ENCODE measurements around the gene GSTO2. TPM values are rescaled to one million over a fixed set of nuclear protein-coding genes. Genes with fewer than 3 reads are reported as not detected.

Gene GSTO2
- total and polyA plus RNA-seq, 2 of the 13 experiments (the other 11 are each of a cell fraction or from before 2014, with no cell fraction given): 2.1 to 7.9 TPM

- TF ChIP-seq, protein P1, sequence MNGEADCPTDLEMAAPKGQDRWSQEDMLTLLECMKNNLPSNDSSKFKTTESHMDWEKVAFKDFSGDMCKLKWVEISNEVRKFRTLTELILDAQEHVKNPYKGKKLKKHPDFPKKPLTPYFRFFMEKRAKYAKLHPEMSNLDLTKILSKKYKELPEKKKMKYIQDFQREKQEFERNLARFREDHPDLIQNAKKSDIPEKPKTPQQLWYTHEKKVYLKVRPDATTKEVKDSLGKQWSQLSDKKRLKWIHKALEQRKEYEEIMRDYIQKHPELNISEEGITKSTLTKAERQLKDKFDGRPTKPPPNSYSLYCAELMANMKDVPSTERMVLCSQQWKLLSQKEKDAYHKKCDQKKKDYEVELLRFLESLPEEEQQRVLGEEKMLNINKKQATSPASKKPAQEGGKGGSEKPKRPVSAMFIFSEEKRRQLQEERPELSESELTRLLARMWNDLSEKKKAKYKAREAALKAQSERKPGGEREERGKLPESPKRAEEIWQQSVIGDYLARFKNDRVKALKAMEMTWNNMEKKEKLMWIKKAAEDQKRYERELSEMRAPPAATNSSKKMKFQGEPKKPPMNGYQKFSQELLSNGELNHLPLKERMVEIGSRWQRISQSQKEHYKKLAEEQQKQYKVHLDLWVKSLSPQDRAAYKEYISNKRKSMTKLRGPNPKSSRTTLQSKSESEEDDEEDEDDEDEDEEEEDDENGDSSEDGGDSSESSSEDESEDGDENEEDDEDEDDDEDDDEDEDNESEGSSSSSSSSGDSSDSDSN (CRISPR knock-in tag; IDR thresholded peaks at IDR 0.05): peak; percentile 88
- TF ChIP-seq ZNF337 (CRISPR knock-in tag; IDR thresholded peaks at IDR 0.05; ENCODE audit: borderline replicate concordance, low read depth): 0 out of 2 replicates have a peak, but pooled peaks have one; percentile 57
- TF ChIP-seq SIN3A (IDR thresholded peaks at IDR 0.05; ENCODE audit: borderline replicate concordance, low read depth, low read length): peak; percentile 16; the same call in 1 of the 2 replicates
- TF ChIP-seq TBX2 (CRISPR knock-in tag; IDR thresholded peaks at IDR 0.05; ENCODE audit: borderline replicate concordance): peak; percentile 53
- 0 out of 2 replicates have a peak, but pooled peaks have one; percentile 30 for TF ChIP-seq SMYD3 (CRISPR knock-in tag; IDR thresholded peaks at IDR 0.05)
- TF ChIP-seq, protein P2, sequence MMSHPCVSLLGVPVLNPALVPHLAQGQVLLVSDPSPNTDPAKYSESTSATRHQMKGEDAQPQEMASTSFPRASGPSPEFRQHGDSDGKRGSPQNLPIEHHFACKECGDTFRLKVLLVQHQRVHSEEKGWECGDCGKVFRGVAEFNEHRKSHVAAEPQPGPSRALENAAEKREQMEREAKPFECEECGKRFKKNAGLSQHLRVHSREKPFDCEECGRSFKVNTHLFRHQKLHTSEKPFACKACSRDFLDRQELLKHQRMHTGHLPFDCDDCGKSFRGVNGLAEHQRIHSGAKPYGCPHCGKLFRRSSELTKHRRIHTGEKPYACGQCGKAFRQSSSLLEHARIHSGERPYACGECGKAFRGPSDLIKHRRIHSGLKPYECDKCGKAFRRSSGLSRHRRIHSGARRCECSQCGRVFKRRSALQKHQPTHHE (CRISPR knock-in tag; IDR thresholded peaks at IDR 0.05; ENCODE audit: borderline replicate concordance): peak; percentile 45; the same call in 1 of the 2 replicates
- peak; percentile 48; the same call in 1 of the 2 replicates for TF ChIP-seq HDAC1 (CRISPR knock-in tag; IDR thresholded peaks at IDR 0.05)
- peak; percentile 82 for TF ChIP-seq ZNF687 (CRISPR knock-in tag; IDR thresholded peaks at IDR 0.05)
- peak; percentile 18; the same call in 1 of the 2 replicates for TF ChIP-seq ZNF768 (CRISPR knock-in tag; IDR thresholded peaks at IDR 0.05)
- TF ChIP-seq MATR3 (CRISPR knock-in tag; IDR thresholded peaks at IDR 0.05): no peak
- TF ChIP-seq MED1 (CRISPR knock-in tag; IDR thresholded peaks at IDR 0.05): 0 out of 2 replicates have a peak, but pooled peaks have one; percentile 1
- TF ChIP-seq, protein P3, sequence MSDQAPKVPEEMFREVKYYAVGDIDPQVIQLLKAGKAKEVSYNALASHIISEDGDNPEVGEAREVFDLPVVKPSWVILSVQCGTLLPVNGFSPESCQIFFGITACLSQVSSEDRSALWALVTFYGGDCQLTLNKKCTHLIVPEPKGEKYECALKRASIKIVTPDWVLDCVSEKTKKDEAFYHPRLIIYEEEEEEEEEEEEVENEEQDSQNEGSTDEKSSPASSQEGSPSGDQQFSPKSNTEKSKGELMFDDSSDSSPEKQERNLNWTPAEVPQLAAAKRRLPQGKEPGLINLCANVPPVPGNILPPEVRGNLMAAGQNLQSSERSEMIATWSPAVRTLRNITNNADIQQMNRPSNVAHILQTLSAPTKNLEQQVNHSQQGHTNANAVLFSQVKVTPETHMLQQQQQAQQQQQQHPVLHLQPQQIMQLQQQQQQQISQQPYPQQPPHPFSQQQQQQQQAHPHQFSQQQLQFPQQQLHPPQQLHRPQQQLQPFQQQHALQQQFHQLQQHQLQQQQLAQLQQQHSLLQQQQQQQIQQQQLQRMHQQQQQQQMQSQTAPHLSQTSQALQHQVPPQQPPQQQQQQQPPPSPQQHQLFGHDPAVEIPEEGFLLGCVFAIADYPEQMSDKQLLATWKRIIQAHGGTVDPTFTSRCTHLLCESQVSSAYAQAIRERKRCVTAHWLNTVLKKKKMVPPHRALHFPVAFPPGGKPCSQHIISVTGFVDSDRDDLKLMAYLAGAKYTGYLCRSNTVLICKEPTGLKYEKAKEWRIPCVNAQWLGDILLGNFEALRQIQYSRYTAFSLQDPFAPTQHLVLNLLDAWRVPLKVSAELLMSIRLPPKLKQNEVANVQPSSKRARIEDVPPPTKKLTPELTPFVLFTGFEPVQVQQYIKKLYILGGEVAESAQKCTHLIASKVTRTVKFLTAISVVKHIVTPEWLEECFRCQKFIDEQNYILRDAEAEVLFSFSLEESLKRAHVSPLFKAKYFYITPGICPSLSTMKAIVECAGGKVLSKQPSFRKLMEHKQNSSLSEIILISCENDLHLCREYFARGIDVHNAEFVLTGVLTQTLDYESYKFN (CRISPR knock-in tag; conservative IDR thresholded peaks at IDR 0.05): 0 out of 2 replicates have a peak, but pooled peaks have one; percentile 29
- peak; percentile 59; the same call in 1 of the 2 replicates for TF ChIP-seq ZNF772 (CRISPR knock-in tag; IDR thresholded peaks at IDR 0.05)
- TF ChIP-seq ZNF232 (CRISPR knock-in tag; IDR thresholded peaks at IDR 0.05; ENCODE audit: borderline replicate concordance): 0 out of 2 replicates have a peak, but pooled peaks have one; percentile 38
- TF ChIP-seq GABPA (IDR thresholded peaks at IDR 0.05; ENCODE audit: low read depth, low read length): no peak
- peak; percentile 25; the same call in 1 of the 2 replicates for TF ChIP-seq GABPA (CRISPR knock-in tag; IDR thresholded peaks at IDR 0.05; ENCODE audit: low read depth)
- peak; percentile 63; the same call in 1 of the 2 replicates for TF ChIP-seq SALL2 (CRISPR knock-in tag; IDR thresholded peaks at IDR 0.05)
Observed at GRCh38 chr10:104337985-104338735, 69.2 kb downstream of the GSTO2 start, which contains the start of gene ITPRIP (continued).

Data from HepG2 (cell line).